Measurements from ENCODE around the gene DUSP22. TPM values are rescaled to one million over a fixed set of nuclear protein-coding genes. Genes with fewer than 3 reads are reported as not detected.

DUSP22 gene
- total RNA-seq, 4 donors from 2014 or later = 53.2 to 89.8 (median 73.7) TPM

DNA sequence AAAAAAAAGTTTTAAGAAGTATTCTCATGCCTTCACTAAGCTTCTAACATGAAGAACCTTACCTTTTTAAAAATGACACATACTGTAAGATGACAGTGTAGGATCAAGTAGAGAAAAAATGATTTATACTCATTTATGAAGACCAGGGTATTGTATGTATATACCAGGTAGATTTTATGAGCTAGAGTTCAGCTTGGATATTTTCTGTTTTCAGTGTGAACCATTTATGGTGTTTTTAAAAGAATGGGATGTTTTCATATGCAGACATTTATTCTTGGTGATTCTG, 24.4 kb downstream of the DUSP22 start:
- Histone ChIP-seq H3K4me3 (no peak overlapping the region), H3K27me3 (no peaks in the 10 kb centered on the region), H3K9me3 (no peaks in the 10 kb centered on the region), H3K4me1 (peaks cover 0 to 29% (median 5%) of the 10 kb centered on the region in 4 donors), H3K36me3 (no peaks in the 10 kb centered on the region), H3K27ac (no peak overlapping the region)
- no peak for DNase-seq (ENCODE audit: low spot score in 2 of 2)
- no peak for TF ChIP-seq EP300 (IDR thresholded peaks at IDR 0.05)
- TF ChIP-seq POLR2A (IDR thresholded peaks at IDR 0.05) = no peak
- TF ChIP-seq, protein P1, sequence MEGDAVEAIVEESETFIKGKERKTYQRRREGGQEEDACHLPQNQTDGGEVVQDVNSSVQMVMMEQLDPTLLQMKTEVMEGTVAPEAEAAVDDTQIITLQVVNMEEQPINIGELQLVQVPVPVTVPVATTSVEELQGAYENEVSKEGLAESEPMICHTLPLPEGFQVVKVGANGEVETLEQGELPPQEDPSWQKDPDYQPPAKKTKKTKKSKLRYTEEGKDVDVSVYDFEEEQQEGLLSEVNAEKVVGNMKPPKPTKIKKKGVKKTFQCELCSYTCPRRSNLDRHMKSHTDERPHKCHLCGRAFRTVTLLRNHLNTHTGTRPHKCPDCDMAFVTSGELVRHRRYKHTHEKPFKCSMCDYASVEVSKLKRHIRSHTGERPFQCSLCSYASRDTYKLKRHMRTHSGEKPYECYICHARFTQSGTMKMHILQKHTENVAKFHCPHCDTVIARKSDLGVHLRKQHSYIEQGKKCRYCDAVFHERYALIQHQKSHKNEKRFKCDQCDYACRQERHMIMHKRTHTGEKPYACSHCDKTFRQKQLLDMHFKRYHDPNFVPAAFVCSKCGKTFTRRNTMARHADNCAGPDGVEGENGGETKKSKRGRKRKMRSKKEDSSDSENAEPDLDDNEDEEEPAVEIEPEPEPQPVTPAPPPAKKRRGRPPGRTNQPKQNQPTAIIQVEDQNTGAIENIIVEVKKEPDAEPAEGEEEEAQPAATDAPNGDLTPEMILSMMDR (IDR thresholded peaks at IDR 0.05) = no peak

DNA sequence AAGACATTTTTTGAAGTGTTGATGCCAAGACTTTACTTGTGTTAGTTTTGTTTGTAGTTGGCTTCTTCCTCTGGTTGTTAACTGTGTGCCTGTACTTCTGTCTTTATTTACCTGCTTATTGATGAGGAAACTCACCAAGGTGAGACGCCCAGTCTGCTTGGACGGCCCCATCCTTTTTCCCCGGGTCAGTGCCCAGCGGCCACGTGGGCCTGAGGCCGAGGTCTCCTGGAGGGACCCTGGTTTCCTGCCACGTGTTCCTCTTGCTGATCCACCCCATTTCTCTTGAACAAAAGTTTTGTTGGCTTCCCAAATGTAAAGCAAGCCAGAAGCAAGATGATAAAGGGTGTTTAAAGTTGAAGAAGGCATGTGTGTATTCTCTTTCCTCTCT, 24.8 kb downstream of the DUSP22 start:
- no peak for DNase-seq (ENCODE audit: low spot score in 2 of 2)
- H3K27ac ChIP-seq = no peak overlapping the region
- peaks cover 0 to 26% (median 4%) of the 10 kb centered on the region in 4 donors for H3K4me1 ChIP-seq
- TF ChIP-seq EP300 (IDR thresholded peaks at IDR 0.05) = no peak
- no peak for TF ChIP-seq POLR2A (IDR thresholded peaks at IDR 0.05)
- TF ChIP-seq, protein P1 (IDR thresholded peaks at IDR 0.05) = no peak
- H3K4me3 ChIP-seq = no peak overlapping the region
- no peaks in the 10 kb centered on the region for H3K9me3 ChIP-seq
- 68 to 72% methylated on average over 7 of the region's 7 CpGs for WGBS, 2 donors
- no peaks in the 10 kb centered on the region for H3K36me3 ChIP-seq
- H3K27me3 ChIP-seq = no peaks in the 10 kb centered on the region

DNA sequence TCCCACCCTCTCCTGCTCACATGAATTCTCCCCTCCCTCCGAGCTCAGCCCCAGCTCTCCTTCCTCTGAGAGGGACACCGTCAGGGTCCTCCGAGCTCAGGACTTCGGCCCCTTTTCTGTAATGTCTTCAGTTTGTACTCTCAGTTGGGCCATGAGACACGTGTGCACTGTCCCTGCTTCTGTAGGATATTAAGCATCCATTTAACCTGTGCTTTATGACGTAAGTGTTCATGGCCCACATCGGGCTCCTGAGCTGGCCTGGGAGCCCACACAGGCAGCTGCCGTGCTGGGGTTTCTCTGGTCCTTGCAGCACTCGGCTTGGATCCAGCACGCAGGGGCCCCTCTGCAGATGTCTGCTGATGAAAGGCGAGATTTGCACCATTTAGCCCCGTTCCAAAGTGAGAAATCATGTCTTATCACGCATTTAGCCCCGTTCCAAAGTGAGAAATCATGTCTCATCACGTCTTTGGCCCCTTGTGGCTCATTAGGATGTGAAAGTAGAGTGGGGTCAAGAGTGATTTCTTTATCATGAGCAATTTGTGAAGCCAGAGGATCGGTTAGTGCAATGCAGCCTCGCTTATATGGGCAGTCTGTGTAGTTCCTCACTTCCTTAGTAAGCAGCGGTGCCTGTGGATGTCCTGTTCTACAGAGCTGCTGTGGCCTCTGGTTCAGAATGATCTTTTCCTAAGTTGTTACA, 25.3 kb downstream of the DUSP22 start:
- WGBS, 2 donors = 75 to 78% methylated on average over 18 of the region's 18 CpGs
- DNase-seq (ENCODE audit: low spot score in 2 of 2) = no peak

DNA sequence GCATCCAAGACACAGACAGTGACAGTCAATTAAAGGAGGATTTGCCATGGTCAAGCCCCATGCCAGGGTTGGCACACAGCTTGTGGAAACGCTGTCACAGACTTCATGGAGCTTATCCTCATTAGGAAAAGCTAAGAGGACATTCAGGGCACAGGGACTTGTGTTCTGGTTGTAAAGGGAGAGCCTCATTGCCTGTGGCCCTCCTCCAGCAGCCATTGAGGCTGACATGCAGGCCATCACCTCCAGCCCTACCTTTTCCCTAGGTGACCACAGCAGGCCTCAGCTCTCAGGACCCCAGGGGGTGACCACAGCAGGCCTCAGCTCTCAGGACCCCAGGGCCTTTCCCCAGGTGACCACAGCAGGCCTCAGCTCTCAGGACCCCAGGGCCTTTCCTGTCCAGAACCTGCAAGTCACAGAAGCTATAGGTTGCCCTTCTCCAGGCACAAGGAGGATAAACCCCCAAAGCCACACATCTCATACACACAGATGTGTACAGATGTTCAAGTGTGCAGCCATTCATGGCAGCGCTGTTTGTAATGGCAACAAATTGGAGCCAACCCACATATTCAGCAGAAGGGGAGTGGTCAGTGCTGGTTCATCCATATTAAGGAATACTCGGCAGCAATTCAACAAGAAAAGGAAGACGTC, 26.1 kb downstream of the DUSP22 start:
- Histone ChIP-seq H3K27me3 (no peaks in the 10 kb centered on the region), H3K27ac (no peak overlapping the region), H3K9me3 (no peaks in the 10 kb centered on the region), H3K4me3 (no peak overlapping the region), H3K4me1 (peaks cover 0 to 13% (median 2%) of the 10 kb centered on the region in 4 donors), H3K36me3 (no peaks in the 10 kb centered on the region)
- TF ChIP-seq, protein P1 (IDR thresholded peaks at IDR 0.05) = no peak
- TF ChIP-seq POLR2A (IDR thresholded peaks at IDR 0.05) (no peak), EP300 (IDR thresholded peaks at IDR 0.05) (no peak)
- no peak for DNase-seq (ENCODE audit: low spot score in 2 of 2)
- WGBS, 2 donors = 76 to 78% methylated on average over 4 of the region's 4 CpGs

More for the DNA sequence above, 25.3 kb downstream of the DUSP22 start:
- Histone ChIP-seq H3K36me3 (no peaks in the 10 kb centered on the region), H3K4me3 (no peak overlapping the region), H3K4me1 (peaks cover 0 to 20% (median 2%) of the 10 kb centered on the region in 4 donors), H3K27me3 (no peaks in the 10 kb centered on the region), H3K9me3 (no peaks in the 10 kb centered on the region), H3K27ac (no peak overlapping the region)
- TF ChIP-seq EP300 (IDR thresholded peaks at IDR 0.05) (no peak), POLR2A (IDR thresholded peaks at IDR 0.05) (no peak)
- TF ChIP-seq, protein P1 (IDR thresholded peaks at IDR 0.05) = no peak

Measured in tibial nerve (tissue), 4 donors.